ENCODE data around the gene TULP4.
"Not testable (repeated sequence)": the region's sequence is repeated elsewhere in the genome, so short reads cannot be mapped to it uniquely, and the experiment has no call there.

DNA sequence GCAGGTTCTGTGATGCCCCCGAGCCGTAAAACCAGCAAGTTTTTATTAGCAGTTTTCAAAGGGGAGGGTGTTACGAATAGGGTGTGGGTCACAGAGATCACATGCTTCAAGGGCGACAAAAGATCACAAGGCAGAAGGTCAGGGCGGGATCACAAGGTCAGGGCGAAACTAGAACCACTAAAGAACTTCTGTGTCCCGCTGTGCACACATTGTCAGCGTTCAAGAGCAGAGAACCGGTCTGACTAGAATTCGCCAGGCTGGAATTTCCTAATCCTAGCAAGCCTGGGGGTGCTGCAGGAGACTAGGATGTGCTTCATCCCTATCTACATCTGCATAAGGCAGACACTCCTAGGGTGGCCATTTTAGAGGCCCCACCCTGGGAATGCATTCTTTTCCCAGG is 26.9 kb downstream of the TULP4 start:
- TF ChIP-seq, protein P1, sequence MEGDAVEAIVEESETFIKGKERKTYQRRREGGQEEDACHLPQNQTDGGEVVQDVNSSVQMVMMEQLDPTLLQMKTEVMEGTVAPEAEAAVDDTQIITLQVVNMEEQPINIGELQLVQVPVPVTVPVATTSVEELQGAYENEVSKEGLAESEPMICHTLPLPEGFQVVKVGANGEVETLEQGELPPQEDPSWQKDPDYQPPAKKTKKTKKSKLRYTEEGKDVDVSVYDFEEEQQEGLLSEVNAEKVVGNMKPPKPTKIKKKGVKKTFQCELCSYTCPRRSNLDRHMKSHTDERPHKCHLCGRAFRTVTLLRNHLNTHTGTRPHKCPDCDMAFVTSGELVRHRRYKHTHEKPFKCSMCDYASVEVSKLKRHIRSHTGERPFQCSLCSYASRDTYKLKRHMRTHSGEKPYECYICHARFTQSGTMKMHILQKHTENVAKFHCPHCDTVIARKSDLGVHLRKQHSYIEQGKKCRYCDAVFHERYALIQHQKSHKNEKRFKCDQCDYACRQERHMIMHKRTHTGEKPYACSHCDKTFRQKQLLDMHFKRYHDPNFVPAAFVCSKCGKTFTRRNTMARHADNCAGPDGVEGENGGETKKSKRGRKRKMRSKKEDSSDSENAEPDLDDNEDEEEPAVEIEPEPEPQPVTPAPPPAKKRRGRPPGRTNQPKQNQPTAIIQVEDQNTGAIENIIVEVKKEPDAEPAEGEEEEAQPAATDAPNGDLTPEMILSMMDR (IDR thresholded peaks at IDR 0.05): not testable (repeated sequence)
- TF ChIP-seq POLR2AphosphoS5, POLR2A (IDR thresholded peaks at IDR 0.05): not testable (repeated sequence)
